ENCODE results near the gene ZNF655. TPM values are rescaled to one million over a fixed set of nuclear protein-coding genes. Genes with fewer than 3 reads are reported as not detected.

The ZNF655 gene
- polyA plus RNA-seq, 3 donors = 25.1 to 51.8 (median 40.9) TPM

GRCh38 chr7:99625321-99625720 is 66.9 kb downstream of the ZNF655 start:
- WGBS, 3 donors = 77 to 89% (median 78%) methylated on average over 5 of the region's 5 CpGs
- H3K27ac ChIP-seq (ENCODE audit: low read depth, low read length) = no peak overlapping the region

- whole genome bisulfite sequencing, 3 donors = 93 to 98% (median 97%) methylated on average over 4 of the region's 4 CpGs
- no peak overlapping the region for H3K27ac ChIP-seq (ENCODE audit: low read depth, low read length)
Observed at GRCh38 chr7:99625961-99626360, 67.5 kb downstream of the ZNF655 start.

Other genes with a start within 250 kb of the ZNF655 start
- 100 to 1,000 TPM in 2 of 3 donors, 10 to 100 TPM in 1; 54.5 to 239 (median 109) TPM for gene ARPC1A, start 232.7 kb upstream of the ZNF655 start, polyA plus RNA-seq
- 100 to 1,000 TPM in 2 of 3 donors, 10 to 100 TPM in 1; 62.2 to 282 (median 234) TPM for gene ARPC1B, start 183.9 kb upstream of the ZNF655 start, polyA plus RNA-seq
- gene PDAP1, start 150.0 kb upstream of the ZNF655 start, polyA plus RNA-seq = 100 to 1,000 TPM in 2 of 3 donors, 10 to 100 TPM in 1; 89.4 to 169 (median 152) TPM
- gene BUD31, start 149.7 kb upstream of the ZNF655 start, polyA plus RNA-seq = 100 to 1,000 TPM in 1 of 3 donors, 10 to 100 TPM in 2; 58.2 to 105 (median 76.8) TPM
- gene PTCD1, start 119.8 kb upstream of the ZNF655 start, polyA plus RNA-seq = 1 to 10 TPM; 1.6 to 4.5 (median 2.3) TPM
- 10 to 100 TPM; 27.1 to 45.1 (median 32.8) TPM for gene CPSF4, start 119.7 kb upstream of the ZNF655 start, polyA plus RNA-seq
- gene ATP5MF, start 92.5 kb upstream of the ZNF655 start, polyA plus RNA-seq = 1,000 to 10,000 TPM in 2 of 3 donors, 100 to 1,000 TPM in 1; 432 to 1,027 (median 1,022) TPM
- 1 to 10 TPM; 3.1 to 6.3 (median 4.8) TPM for gene ZNF789, start 85.8 kb upstream of the ZNF655 start, polyA plus RNA-seq
- 10 to 100 TPM in 2 of 3 donors, 1 to 10 TPM in 1; 8.2 to 20.8 (median 15.2) TPM for gene ZNF394, start 58.4 kb upstream of the ZNF655 start, polyA plus RNA-seq
- 1 to 10 TPM; 1.7 to 3.7 (median 2.8) TPM for gene ZKSCAN5, start 54.0 kb upstream of the ZNF655 start, polyA plus RNA-seq
- gene FAM200A, start 6.5 kb upstream of the ZNF655 start, polyA plus RNA-seq = 1 to 10 TPM; 1.7 to 5.7 (median 2.3) TPM
- gene TMEM225B, start 39.6 kb downstream of the ZNF655 start, polyA plus RNA-seq = 1 to 10 TPM in 1 of 3 donors, under 1 TPM in 2; 0.49 to 1.1 (median 0.52) TPM
- 1 to 10 TPM; 3.7 to 5.6 (median 4.7) TPM for gene ZSCAN25, start 58.3 kb downstream of the ZNF655 start, polyA plus RNA-seq
- 10 to 100 TPM in 1 of 3 donors, 1 to 10 TPM in 1, not detected in 1; 9.8 to 10.4 TPM for gene CYP3A5, start 121.4 kb downstream of the ZNF655 start, polyA plus RNA-seq
- gene CYP3A7, start 176.6 kb downstream of the ZNF655 start, polyA plus RNA-seq = under 1 TPM in 1 of 3 donors, not detected in 2; 0.10 TPM
- gene CYP3A4, start 225.5 kb downstream of the ZNF655 start, polyA plus RNA-seq = 1 to 10 TPM in 1 of 3 donors, under 1 TPM in 2; 0.10 to 1.3 (median 0.22) TPM